IMR-90 (cell line): ENCODE data around the gene PDE11A. TPM values are rescaled to one million over a fixed set of nuclear protein-coding genes. Genes with fewer than 3 reads are reported as not detected.

Experiments used
- ATAC-seq: fragments of 200-7000 bp; cut with Tn5 transposase; 2 replicates; pipeline ENCODE4 v1.9.1; 2020; ENCODE audit warnings: low read depth, mild to moderate bottlenecking, moderate library complexity
- BruUV-seq: library from RNA; stranded (reverse); fragments of 400-500 nt; replicated peaks from 2 replicates; lab custom pipeline; 2021; lab: Mats Ljungman, UMichigan
- CTCF ChIA-PET: fragments of 300-600 bp; formaldehyde crosslinking; extraction: SDS; loops from one replicate; lab custom pipeline; 2021; ENCODE audit warnings: antibody characterized with exemption; lab: Yijun Ruan, JAX
- POLR2A ChIA-PET: fragments of 300-600 bp; sonication (Branson Sonifier 250); formaldehyde crosslinking; loops from one replicate; lab custom pipeline; 2022; ENCODE audit warnings: antibody characterized with exemption; ENCODE audit not compliant: unreplicated experiment; lab: Charles Lee
- DNase-seq: peaks from one replicate; pipeline ENCODE4 v3.0.0; 2013
- H2AFZ ChIP-seq: replicated peaks from 2 replicates; pipeline ENCODE3; 2013; ENCODE audit warnings: low read length, mild to moderate bottlenecking; ENCODE audit not compliant: poor library complexity
- H2AK5ac ChIP-seq: 2 replicates; pipeline ENCODE4 v1.6.1; 2013; ENCODE audit warnings: low read depth, low read length, inconsistent platforms
- H2AK9ac ChIP-seq: replicated peaks from 2 replicates; pipeline ENCODE3; 2013; ENCODE audit warnings: mild to moderate bottlenecking, low read depth, low read length, moderate library complexity; ENCODE audit not compliant: poor library complexity
- H2BK120ac ChIP-seq: 2 replicates; pipeline ENCODE4 v1.6.1; 2013; ENCODE audit warnings: low read depth, low read length, inconsistent platforms
- H2BK15ac ChIP-seq: 3 replicates; pipeline ENCODE4 v1.6.1; 2013; ENCODE audit warnings: low read depth, low read length, inconsistent platforms
- H2BK20ac ChIP-seq: 2 replicates; pipeline ENCODE4 v1.6.1; 2013; ENCODE audit warnings: low read depth, mild to moderate bottlenecking, inconsistent platforms, low read length, moderate library complexity
- H2BK5ac ChIP-seq: 2 replicates; pipeline ENCODE4 v1.6.1; 2013; ENCODE audit warnings: mild to moderate bottlenecking, low read depth, low read length, inconsistent platforms; ENCODE audit not compliant: poor library complexity, severe bottlenecking
- H3K14ac ChIP-seq: replicated peaks from 2 replicates; pipeline ENCODE4 v1.6.1; 2013; ENCODE audit warnings: low read depth, low read length, inconsistent platforms
- H3K18ac ChIP-seq: 2 replicates; pipeline ENCODE4 v1.6.1; 2013; ENCODE audit warnings: low read depth, low read length, control low read depth
- H3K23ac ChIP-seq: 2 replicates; pipeline ENCODE4 v1.6.1; 2013; ENCODE audit warnings: low read depth, low read length, inconsistent platforms
- H3K27ac ChIP-seq: 2 replicates; pipeline ENCODE4 v1.5.1; 2013; ENCODE audit warnings: mild to moderate bottlenecking, control low read depth, low read length; ENCODE audit not compliant: insufficient read depth
- H3K27me3 ChIP-seq: 2 replicates; pipeline ENCODE4 v1.6.1; 2013; ENCODE audit warnings: low read length; ENCODE audit not compliant: control insufficient read depth, insufficient read depth
- H3K36me3 ChIP-seq: 2 replicates; pipeline ENCODE4 v1.6.1; 2013; ENCODE audit warnings: low read length, mixed read lengths; ENCODE audit not compliant: control insufficient read depth, insufficient read depth
- H3K4ac ChIP-seq: 2 replicates; pipeline ENCODE4 v1.6.1; 2013; ENCODE audit warnings: low read depth, low read length, inconsistent platforms
- H3K4me1 ChIP-seq: 2 replicates; pipeline ENCODE4 v1.6.1; 2013; ENCODE audit warnings: low read length, mixed read lengths; ENCODE audit not compliant: control insufficient read depth, insufficient read depth
- H3K4me2 ChIP-seq: 2 replicates; pipeline ENCODE4 v1.6.1; 2013; ENCODE audit warnings: low read depth, mild to moderate bottlenecking, control low read depth, low read length, moderate library complexity
- H3K4me3 ChIP-seq: 2 replicates; pipeline ENCODE4 v1.5.1; 2013; ENCODE audit warnings: low read depth, mild to moderate bottlenecking, control low read depth, low read length, moderate library complexity; ENCODE audit not compliant: insufficient read depth
- H3K56ac ChIP-seq: 2 replicates; pipeline ENCODE4 v1.6.1; 2013; ENCODE audit warnings: low read length, inconsistent platforms; ENCODE audit not compliant: insufficient read depth; ENCODE audit errors: extremely low read depth
- H3K79me1 ChIP-seq, 2 experiments: 2 replicates each; pipeline ENCODE4 v1.6.1; 2013; ENCODE audit warnings: low read length in 2 of 2, inconsistent platforms in 1 of 2, low read depth in 1 of 2
- H3K9ac ChIP-seq: 2 replicates; pipeline ENCODE4 v1.6.1; 2013; ENCODE audit warnings: low read depth, low read length, control low read depth
- H3K9me1 ChIP-seq: 2 replicates; pipeline ENCODE4 v1.6.1; 2013; ENCODE audit warnings: low read length, inconsistent platforms; ENCODE audit not compliant: insufficient read depth
- H3K9me3 ChIP-seq: 2 replicates; pipeline ENCODE4 v1.6.1; 2013; ENCODE audit warnings: low read length; ENCODE audit not compliant: control insufficient read depth, insufficient read depth
- H4K20me1 ChIP-seq: 2 replicates; pipeline ENCODE4 v1.6.1; 2013; ENCODE audit warnings: low read length, inconsistent platforms; ENCODE audit not compliant: insufficient read depth
- H4K5ac ChIP-seq: 2 replicates; pipeline ENCODE4 v1.6.1; 2013; ENCODE audit warnings: mild to moderate bottlenecking, low read depth, low read length, control low read depth
- H4K8ac ChIP-seq, 2 experiments: 2 replicates each; pipeline ENCODE4 v1.6.1; 2013; ENCODE audit warnings: low read depth in 2 of 2, low read length in 2 of 2, control low read depth in 1 of 2, inconsistent platforms in 1 of 2
- H4K91ac ChIP-seq: 2 replicates; pipeline ENCODE4 v1.6.1; 2013; ENCODE audit warnings: low read depth, low read length, inconsistent platforms; ENCODE audit not compliant: insufficient read depth
- BHLHE40 ChIP-seq: fragments of 150-350 bp; IDR thresholded peaks from 2 replicates; pipeline ENCODE4 v1.6.1; 2016; ENCODE audit warnings: mild to moderate bottlenecking, low read depth, low read length
- CEBPB ChIP-seq: IDR thresholded peaks from 2 replicates; pipeline ENCODE4 v1.6.1; 2012; ENCODE audit warnings: low read depth, low read length, improper control_type of control experiment
- CHD1 ChIP-seq: IDR thresholded peaks from 2 replicates; pipeline ENCODE4 v1.6.1; 2012; ENCODE audit warnings: low read depth, low read length, improper control_type of control experiment
- ELK1 ChIP-seq: fragments of 150-350 bp; IDR thresholded peaks from 2 replicates; pipeline ENCODE4 v1.6.1; 2016; ENCODE audit warnings: low read depth, mild to moderate bottlenecking, low read length, moderate library complexity, borderline replicate concordance
- FOS ChIP-seq: fragments of 150-350 bp; IDR thresholded peaks from 2 replicates; pipeline ENCODE4 v1.6.1; 2016; ENCODE audit warnings: low read depth, low read length
- MAFK ChIP-seq: IDR thresholded peaks from 2 replicates; pipeline ENCODE4 v1.6.1; 2012; ENCODE audit warnings: low read depth, low read length, improper control_type of control experiment
- MAZ ChIP-seq: IDR thresholded peaks from 2 replicates; pipeline ENCODE4 v1.6.1; 2012; ENCODE audit warnings: low read depth, mild to moderate bottlenecking, low read length, improper control_type of control experiment, moderate library complexity, borderline replicate concordance
- MXI1 ChIP-seq: IDR thresholded peaks from 2 replicates; pipeline ENCODE4 v1.6.1; 2012; ENCODE audit warnings: low read depth, mild to moderate bottlenecking, low read length, moderate library complexity, borderline replicate concordance
- NFE2L2 ChIP-seq: fragments of 150-350 bp; IDR thresholded peaks from 2 replicates; pipeline ENCODE4 v1.6.1; 2016; ENCODE audit warnings: low read depth, mild to moderate bottlenecking, low read length
- POLR2A ChIP-seq: IDR thresholded peaks from 2 replicates; pipeline ENCODE4 v1.6.1; 2012; ENCODE audit warnings: mild to moderate bottlenecking, low read depth, low read length
- RAD21 ChIP-seq: IDR thresholded peaks from 2 replicates; pipeline ENCODE4 v1.6.1; 2012; ENCODE audit warnings: low read length, improper control_type of control experiment
- RCOR1 ChIP-seq: IDR thresholded peaks from 2 replicates; pipeline ENCODE4 v1.6.1; 2012; ENCODE audit warnings: mild to moderate bottlenecking, low read length, improper control_type of control experiment; ENCODE audit not compliant: insufficient replicate concordance
- RFX5 ChIP-seq: IDR thresholded peaks from 2 replicates; pipeline ENCODE4 v1.8.0; 2012; ENCODE audit warnings: low read depth, mild to moderate bottlenecking, low read length, moderate library complexity
- SMC3 ChIP-seq: fragments of 150-350 bp; IDR thresholded peaks from 2 replicates; pipeline ENCODE4 v1.6.1; 2016; ENCODE audit warnings: low read depth, mild to moderate bottlenecking, antibody characterized with exemption, low read length, moderate library complexity
- USF2 ChIP-seq: fragments of 150-350 bp; IDR thresholded peaks from 2 replicates; pipeline ENCODE4 v1.6.1; 2017; ENCODE audit warnings: mild to moderate bottlenecking, antibody characterized with exemption, low read length, low read depth
- WGBS, 2 experiments: methylation state at CpG; one replicate each; pipeline versions ENCODE4 v1.1.5 to v1.1.7; 2013; ENCODE audit warnings: missing lambda C conversion rate in 2 of 2; ENCODE audit not compliant: insufficient read length in 1 of 2; ENCODE audit errors: extremely low coverage in 2 of 2; 5-methylcytosine and 5-hydroxymethylcytosine counted together
- dilution Hi-C: fragments of 300-500 bp; cut with HindIII; formaldehyde crosslinking; loops from one replicate; pipeline ENCODE4 v1.14.3; 2018; ENCODE audit warnings: low sequenced_read_pairs; ENCODE audit not compliant: unreplicated experiment
- in situ Hi-C: fragments of 300-500 bp; cut with MboI; formaldehyde crosslinking; loops from 3 replicates; pipeline ENCODE4 v1.14.3; 2019; ENCODE audit warnings: low sequenced_read_pairs, inconsistent platforms, mixed read lengths
- intact Hi-C: fragments of 100-400 bp; cut with micrococcal nuclease; formaldehyde crosslinking; loops from 2 replicates; pipeline ENCODE4 v1.10.0; 2022
- polyA plus RNA-seq, 3 experiments: library from polyadenylated mRNA; depleted of rRNA; stranded (reverse); fragments of >200 nt; gene quantifications; 2 replicates each; pipeline ENCODE4 v1.2.3, GENCODE V29; 2012; ENCODE audit warnings: low replicate concordance in 1 of 3
- total RNA-seq: library from RNA; depleted of rRNA; stranded (reverse); fragments of >200 nt; gene quantifications from 2 replicates; pipeline ENCODE4 v1.2.3, GENCODE V29; 2012
- TF ChIP-seq, protein P1 (sequence below): conservative IDR thresholded peaks from 2 replicates; pipeline ENCODE4 v1.5.1; 2012; ENCODE audit warnings: mild to moderate bottlenecking, low read depth, low read length, improper control_type of control experiment

The PDE11A gene
- total and polyA plus RNA-seq, 2 of the 4 experiments (the other 2 are of a cell fraction): 0.21 to 0.72 TPM

GRCh38 chr2:177818412-177818811 is 254.2 kb downstream of the PDE11A start:
- Histone ChIP-seq H3K18ac (no peak overlapping the region), H3K23ac (no peak overlapping the region), H3K9ac (no peak overlapping the region), H2BK120ac (no peak overlapping the region), H2AK5ac (no peak overlapping the region), H2BK20ac (no peak overlapping the region), H3K9me3 (no peaks in the 10 kb centered on the region), H2AFZ (no peak overlapping the region), H3K56ac (no peak overlapping the region), H3K79me1 (no peaks in the 10 kb centered on the region), H3K27me3 (no peaks in the 10 kb centered on the region), H3K9me1 (no peaks in the 10 kb centered on the region), H3K14ac (no peak overlapping the region), H3K4ac (no peak overlapping the region), H4K5ac (no peak overlapping the region), H3K4me3 (no peak overlapping the region), H4K20me1 (no peaks in the 10 kb centered on the region), H3K4me2 (no peak overlapping the region), H2BK15ac (no peak overlapping the region), H3K36me3 (no peaks in the 10 kb centered on the region), H4K91ac (no peak overlapping the region), H2BK5ac (no peak overlapping the region), H4K8ac (no peak overlapping the region), H3K27ac (no peak overlapping the region), H2AK9ac (no peak overlapping the region), H3K4me1 (no peaks in the 10 kb centered on the region)
- no CpG with 5 or more reads among the region's 1 CpG for WGBS, 2 experiments
- ChIA-PET CTCF (interaction anchor here (1.8 kb wide), 1 partner anchor 19 kb away, joined by 4 read pairs; no protein-coding TSS in a partner anchor), POLR2A (no interaction called here)
- dilution Hi-C loops: no loop called here
- DNase-seq (no peak), ATAC-seq (no peak)
- in situ Hi-C loops: no loop called here
- BruUV-seq: no TSS peak
- intact Hi-C loops: no loop called here
- TF ChIP-seq, protein P1, sequence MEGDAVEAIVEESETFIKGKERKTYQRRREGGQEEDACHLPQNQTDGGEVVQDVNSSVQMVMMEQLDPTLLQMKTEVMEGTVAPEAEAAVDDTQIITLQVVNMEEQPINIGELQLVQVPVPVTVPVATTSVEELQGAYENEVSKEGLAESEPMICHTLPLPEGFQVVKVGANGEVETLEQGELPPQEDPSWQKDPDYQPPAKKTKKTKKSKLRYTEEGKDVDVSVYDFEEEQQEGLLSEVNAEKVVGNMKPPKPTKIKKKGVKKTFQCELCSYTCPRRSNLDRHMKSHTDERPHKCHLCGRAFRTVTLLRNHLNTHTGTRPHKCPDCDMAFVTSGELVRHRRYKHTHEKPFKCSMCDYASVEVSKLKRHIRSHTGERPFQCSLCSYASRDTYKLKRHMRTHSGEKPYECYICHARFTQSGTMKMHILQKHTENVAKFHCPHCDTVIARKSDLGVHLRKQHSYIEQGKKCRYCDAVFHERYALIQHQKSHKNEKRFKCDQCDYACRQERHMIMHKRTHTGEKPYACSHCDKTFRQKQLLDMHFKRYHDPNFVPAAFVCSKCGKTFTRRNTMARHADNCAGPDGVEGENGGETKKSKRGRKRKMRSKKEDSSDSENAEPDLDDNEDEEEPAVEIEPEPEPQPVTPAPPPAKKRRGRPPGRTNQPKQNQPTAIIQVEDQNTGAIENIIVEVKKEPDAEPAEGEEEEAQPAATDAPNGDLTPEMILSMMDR: no peak
- TF ChIP-seq NFE2L2: no peak
- no peak for TF ChIP-seq MAZ
- TF ChIP-seq CHD1: no peak
- no peak for TF ChIP-seq RFX5
- TF ChIP-seq BHLHE40: no peak
- TF ChIP-seq MAFK: no peak
- TF ChIP-seq FOS: no peak
- TF ChIP-seq CEBPB: no peak
- TF ChIP-seq RAD21: no peak
- no peak for TF ChIP-seq MXI1
- no peak for TF ChIP-seq POLR2A
- no peak for TF ChIP-seq USF2
- TF ChIP-seq SMC3: no peak
- no peak for TF ChIP-seq RCOR1
- TF ChIP-seq ELK1: no peak
